Measurements from ENCODE around the gene TBXA2R. TPM values are rescaled to one million over a fixed set of nuclear protein-coding genes. Genes with fewer than 3 reads are reported as not detected.
A peak's percentile ranks its signal among the peaks of the same experiment; 100 is the strongest.

Gene TBXA2R
- total and polyA plus RNA-seq, 2 of the 8 experiments (the other 6 are each of a cell fraction or from before 2014, with no cell fraction given): 0.39 to 0.50 TPM

- no peak overlapping the region for H2BK20ac ChIP-seq (ENCODE audit: low read length)
- no peak overlapping the region for H2AFZ ChIP-seq (ENCODE audit: low read length)
- FAIRE-seq (no peak), DNase-seq (ENCODE audit: low read depth in 1 of 2, low spot score in 2 of 2) (no peak)
- POLR2A ChIA-PET (ENCODE audit: partially characterized antibody): interaction anchor here (0.8 to 2.3 kb wide), 7 partner anchors 9 to 47 kb away, joined by 3 to 11 read pairs (median 4); partner anchors contain the start of gene MFSD12
- CTCF ChIA-PET (ENCODE audit: partially characterized antibody): interaction anchor here (0.9 to 7.5 kb wide), 9 partner anchors 9 to 38 kb away, joined by 3 to 66 read pairs (median 4); partner anchors contain the start of genes MFSD12 and TEKTIP1
- H3K4me2 ChIP-seq (ENCODE audit: insufficient read depth in 1 of 2, low read depth in 2 of 2, low read length in 2 of 2): no peak overlapping the region
- H3K27me3 ChIP-seq (replicated peaks in 1 of 4; ENCODE audit: control insufficient read depth in 3 of 4, extremely low read depth in 1 of 4, insufficient read depth in 3 of 4, low read length in 3 of 4): no peaks in the 10 kb centered on the region
- no peaks in the 10 kb centered on the region for H3K79me2 ChIP-seq (ENCODE audit: control insufficient read depth in 1 of 2, insufficient read depth in 2 of 2, low read length in 2 of 2)
- no peak overlapping the region for H3K23ac ChIP-seq (ENCODE audit: insufficient read length)
- H3K9me3 ChIP-seq (ENCODE audit: insufficient read depth in 2 of 2, low read depth in 1 of 2, low read length in 1 of 2): no peaks in the 10 kb centered on the region
- H4K8ac ChIP-seq (ENCODE audit: extremely low read depth, insufficient read depth, low read length): no peak overlapping the region
- no peak overlapping the region for H3K14ac ChIP-seq (ENCODE audit: insufficient read length)
- H4K91ac ChIP-seq (replicated peaks; ENCODE audit: insufficient read length, low read length): no peak overlapping the region
- H3K9ac ChIP-seq (replicated peaks in 1 of 4; ENCODE audit: extremely low read depth in 1 of 4, low read depth in 3 of 4, low read length in 3 of 4): no peak overlapping the region
- WGBS, 2 experiments (ENCODE audit: extremely low coverage in 1 of 2, insufficient coverage in 1 of 2, insufficient read length in 1 of 2, insufficient replicate concordance in 2 of 2, low coverage in 1 of 2, low lambda C conversion rate in 2 of 2, missing lambda C conversion rate in 1 of 2): 84% methylated on average over 14 of the region's 14 CpGs; no CpG with 5 or more reads in 1 of the 2 experiments
- H3K56ac ChIP-seq (replicated peaks; ENCODE audit: insufficient read length, low read depth, low read length): no peak overlapping the region
- no peak overlapping the region for H2BK120ac ChIP-seq (replicated peaks; ENCODE audit: low read depth, low read length)
- no peak overlapping the region for H3K27ac ChIP-seq (ENCODE audit: low read depth, low read length)
- H3K4me3 ChIP-seq (ENCODE audit: extremely low read depth in 1 of 4, insufficient read depth in 2 of 4, low read depth in 3 of 4, low read length in 4 of 4): no peak overlapping the region
- H4K20me1 ChIP-seq (replicated peaks in 1 of 2; ENCODE audit: control insufficient read depth in 1 of 2, insufficient read depth in 2 of 2, low read length in 2 of 2): peaks cover 8 to 29% of the 10 kb centered on the region in 2 experiments
- H3K79me1 ChIP-seq (ENCODE audit: low read depth, low read length): peaks cover 2% of the 10 kb centered on the region; the same call in 1 of the 2 replicates
- TF ChIP-seq TCF12 (IDR thresholded peaks at IDR 0.05; ENCODE audit: low read depth, low read length): no peak
- TF ChIP-seq, protein P1, sequence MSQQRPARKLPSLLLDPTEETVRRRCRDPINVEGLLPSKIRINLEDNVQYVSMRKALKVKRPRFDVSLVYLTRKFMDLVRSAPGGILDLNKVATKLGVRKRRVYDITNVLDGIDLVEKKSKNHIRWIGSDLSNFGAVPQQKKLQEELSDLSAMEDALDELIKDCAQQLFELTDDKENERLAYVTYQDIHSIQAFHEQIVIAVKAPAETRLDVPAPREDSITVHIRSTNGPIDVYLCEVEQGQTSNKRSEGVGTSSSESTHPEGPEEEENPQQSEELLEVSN (IDR thresholded peaks at IDR 0.05): 0 out of 2 replicates have a peak, but pooled peaks have one; percentile 31
- no peak overlapping the region for H3K4ac ChIP-seq (replicated peaks; ENCODE audit: insufficient read length, low read depth, low read length)
- no peak overlapping the region for H2BK12ac ChIP-seq (ENCODE audit: low read depth, low read length)
- peaks cover 0 to 5% (median 1%) of the 10 kb centered on the region in 4 experiments; a peak in 2 of 8 replicates for H3K36me3 ChIP-seq (ENCODE audit: control insufficient read depth in 2 of 4, insufficient read depth in 4 of 4, low read length in 3 of 4)
- no peak overlapping the region for H2AK5ac ChIP-seq (ENCODE audit: low read depth, low read length)
- no peak overlapping the region for H3K18ac ChIP-seq (ENCODE audit: extremely low read depth, low read length)
- no peak overlapping the region for H2BK5ac ChIP-seq (ENCODE audit: low read depth, low read length)
- no peak overlapping the region for H4K5ac ChIP-seq (ENCODE audit: insufficient read length, low read depth, low read length)
- H3K4me1 ChIP-seq (replicated peaks in 1 of 4; ENCODE audit: control insufficient read depth in 3 of 4, insufficient read depth in 4 of 4, low read length in 3 of 4): no peaks in the 10 kb centered on the region
- H2BK15ac ChIP-seq (ENCODE audit: low read length): no peak overlapping the region
- H3K23me2 ChIP-seq (ENCODE audit: low read depth, low read length): no peaks in the 10 kb centered on the region
Observed at GRCh38 chr19:3548606-3549005, 58.1 kb downstream of the TBXA2R start.
